ENCODE results near the gene GNB1. TPM values are rescaled to one million over a fixed set of nuclear protein-coding genes. Genes with fewer than 3 reads are reported as not detected.

The GNB1 gene
- total RNA-seq (2021) = 382 and 400 TPM in 2 replicates
- long read RNA-seq, transcript GNB1-201 (12 exons, 3,132 nt) = major isoform, 123 of 296 reads
- long read RNA-seq, transcript GNB1-209 (11 exons, 3,145 nt) = minor isoform, 21 of 296 reads
- long read RNA-seq, partial matches to known transcripts = 94 of 296 reads
- long read RNA-seq, other reads (novel, unspliced or antisense) = 57 of 296 reads

DNA sequence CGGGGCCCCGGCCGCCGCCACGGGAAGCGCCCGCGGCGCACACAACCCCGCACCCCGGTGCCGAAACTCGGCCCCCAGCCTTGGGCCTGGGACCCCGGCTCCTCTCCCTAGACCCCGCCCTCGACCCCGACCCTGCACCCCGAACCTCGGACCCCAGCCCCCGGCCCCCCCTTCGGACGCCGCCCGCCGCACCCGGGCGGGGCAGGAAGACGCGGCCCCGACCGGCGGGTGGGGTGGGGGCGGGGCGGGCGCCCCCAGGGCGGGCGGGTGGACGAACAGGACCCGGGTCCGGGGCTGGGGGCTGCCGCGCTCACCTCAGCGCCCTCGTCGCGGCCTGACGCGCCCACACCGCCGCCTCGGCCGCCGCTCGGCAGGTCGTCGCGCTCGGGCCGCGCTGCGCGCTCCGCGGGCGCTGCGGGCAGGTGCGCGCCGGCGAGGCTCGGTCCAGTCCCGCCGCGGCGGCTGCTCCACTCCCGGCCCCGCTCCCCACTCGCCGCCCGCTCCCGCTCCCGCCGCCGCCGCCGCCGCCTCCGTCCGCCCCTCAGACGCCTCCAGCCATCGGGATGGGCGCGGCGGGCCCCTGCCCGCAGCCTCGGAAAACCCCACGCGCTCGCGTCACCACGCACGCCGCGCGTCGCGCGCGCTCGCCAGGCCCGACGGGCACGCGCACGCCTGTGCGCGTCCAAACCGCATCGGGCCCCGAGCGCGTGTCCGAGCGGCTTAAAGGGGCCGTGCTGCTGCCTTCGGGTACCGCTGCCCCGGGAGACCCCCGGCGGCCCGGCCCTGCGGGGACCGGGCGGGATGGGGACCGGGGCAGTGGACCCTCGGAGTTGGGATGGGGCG, at the start of gene GNB1:
Gene GNB1, minus strand, starts transcription at position 582 of the 843 bp plus-strand sequence. CDS start 65,634 bp downstream, outside the sequence.
- H3K14ac ChIP-seq (ENCODE audit: insufficient read depth, low read length) = peak within 1 kb of the TSS; percentile 98
- no peak within 1 kb of the TSS for H3T11ph ChIP-seq (ENCODE audit: low read length)
- no peak within 1 kb of the TSS for H2AK5ac ChIP-seq (ENCODE audit: insufficient read length, low read length)
- H3K79me2 ChIP-seq (ENCODE audit: insufficient read depth, low read length) = peaks cover 40% of the 10 kb centered on the region
- H3K9ac ChIP-seq (ENCODE audit: extremely low read depth, insufficient read length, low read length) = peak within 1 kb of the TSS; percentile 91
- no peak within 1 kb of the TSS for H2BK20ac ChIP-seq (ENCODE audit: low read depth, low read length, poor library complexity, severe bottlenecking)
- TF ChIP-seq, protein P1, sequence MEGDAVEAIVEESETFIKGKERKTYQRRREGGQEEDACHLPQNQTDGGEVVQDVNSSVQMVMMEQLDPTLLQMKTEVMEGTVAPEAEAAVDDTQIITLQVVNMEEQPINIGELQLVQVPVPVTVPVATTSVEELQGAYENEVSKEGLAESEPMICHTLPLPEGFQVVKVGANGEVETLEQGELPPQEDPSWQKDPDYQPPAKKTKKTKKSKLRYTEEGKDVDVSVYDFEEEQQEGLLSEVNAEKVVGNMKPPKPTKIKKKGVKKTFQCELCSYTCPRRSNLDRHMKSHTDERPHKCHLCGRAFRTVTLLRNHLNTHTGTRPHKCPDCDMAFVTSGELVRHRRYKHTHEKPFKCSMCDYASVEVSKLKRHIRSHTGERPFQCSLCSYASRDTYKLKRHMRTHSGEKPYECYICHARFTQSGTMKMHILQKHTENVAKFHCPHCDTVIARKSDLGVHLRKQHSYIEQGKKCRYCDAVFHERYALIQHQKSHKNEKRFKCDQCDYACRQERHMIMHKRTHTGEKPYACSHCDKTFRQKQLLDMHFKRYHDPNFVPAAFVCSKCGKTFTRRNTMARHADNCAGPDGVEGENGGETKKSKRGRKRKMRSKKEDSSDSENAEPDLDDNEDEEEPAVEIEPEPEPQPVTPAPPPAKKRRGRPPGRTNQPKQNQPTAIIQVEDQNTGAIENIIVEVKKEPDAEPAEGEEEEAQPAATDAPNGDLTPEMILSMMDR (conservative IDR thresholded peaks at IDR 0.05) = no peak
- peaks cover 0 to 5% of the 10 kb centered on the region in 2 experiments; a peak in 2 of 5 replicates for H3K9me3 Mint-ChIP-seq
- peak within 1 kb of the TSS; percentile 50 for H4K5ac ChIP-seq (ENCODE audit: insufficient read length, low read depth, low read length)
- no peaks in the 10 kb centered on the region; the same call in none of the 2 replicates for H3K27me3 ChIP-seq (ENCODE audit: insufficient read depth, low read length)
- H3K4me2 ChIP-seq (ENCODE audit: insufficient read depth, insufficient read length, low read length) = peak within 1 kb of the TSS; percentile 75
- H3K27me3 Mint-ChIP-seq (ENCODE audit: low read depth) = peaks cover 2% of the 10 kb centered on the region; the same call in 1 of the 2 replicates
- no peak within 1 kb of the TSS for H2BK15ac ChIP-seq (ENCODE audit: low read depth, low read length)
- peak; percentile 73 for DNase-seq
- no peak within 1 kb of the TSS for H3K23ac ChIP-seq (ENCODE audit: insufficient read length, low read depth, low read length)
- H3K27ac Mint-ChIP-seq = peak within 1 kb of the TSS in 2 of 3 experiments; percentile 25 to 70; a peak in 2 of 7 replicates
- no peak within 1 kb of the TSS for H4K8ac ChIP-seq (replicated peaks; ENCODE audit: insufficient read length, low read depth, low read length)
- peaks cover 5% of the 10 kb centered on the region; the same call in 1 of the 2 replicates for H3K4me1 ChIP-seq (ENCODE audit: insufficient read depth, low read length)
- no peak within 1 kb of the TSS for H3K56ac ChIP-seq (ENCODE audit: insufficient read length, low read depth, low read length)
- no peak within 1 kb of the TSS for H2BK120ac ChIP-seq (ENCODE audit: low read depth, low read length, poor library complexity, severe bottlenecking)
- no peak within 1 kb of the TSS for H3K27ac ChIP-seq (ENCODE audit: insufficient read length, low read depth, low read length)
- WGBS (ENCODE audit: extremely low coverage, insufficient read length, low lambda C conversion rate) = no CpG with 5 or more reads among the region's 137 CpGs
- H3K4me3 Mint-ChIP-seq = peak within 1 kb of the TSS; percentile 76 to 86
- peak within 1 kb of the TSS; percentile 67 for H2BK12ac ChIP-seq (ENCODE audit: insufficient read length, low read depth, low read length)
- H4K20me1 ChIP-seq (ENCODE audit: control insufficient read depth, insufficient read depth, insufficient read length) = no peaks in the 10 kb centered on the region
- H3K79me1 ChIP-seq (ENCODE audit: insufficient read depth, low read depth, low read length, poor library complexity, severe bottlenecking) = no peaks in the 10 kb centered on the region
- H2BK5ac ChIP-seq (ENCODE audit: insufficient read length, low read length) = no peak within 1 kb of the TSS
- no peak within 1 kb of the TSS for H4K91ac ChIP-seq (ENCODE audit: insufficient read length, low read depth, low read length)
- H3K4ac ChIP-seq (ENCODE audit: low read depth, low read length) = peak within 1 kb of the TSS; percentile 27; the same call in 1 of the 2 replicates
- H2AFZ ChIP-seq (ENCODE audit: low read length) = no peak within 1 kb of the TSS
- H3K4me1 Mint-ChIP-seq = peaks cover 43 to 44% of the 10 kb centered on the region in 2 experiments
- H3K36me3 Mint-ChIP-seq (ENCODE audit: insufficient read depth in 1 of 3, low read depth in 3 of 3) = peaks cover 8 to 15% (median 12%) of the 10 kb centered on the region in 3 experiments; a peak in 6 of 7 replicates
- H3K9me3 ChIP-seq (ENCODE audit: control insufficient read depth, low read depth, low read length) = no peaks in the 10 kb centered on the region
- peaks cover 6% of the 10 kb centered on the region for H3K23me2 ChIP-seq (ENCODE audit: insufficient read length, low read depth, low read length, poor library complexity, severe bottlenecking)
- H3K18ac ChIP-seq (ENCODE audit: insufficient read length, low read depth, low read length) = peak within 1 kb of the TSS; percentile 87

All from H9 (cell line).